Choroid plexus epithelial cell (primary cell): ENCODE measurements around the gene NOS3.
A peak's percentile ranks its signal among the peaks of the same experiment; 100 is the strongest.

Experiments used
- DNase-seq: peaks from one replicate; pipeline ENCODE4 v3.0.0-alpha.2; 2010; ENCODE audit warnings: low read depth
- H3K4me3 ChIP-seq: 2 replicates; pipeline ENCODE4 v1.5.1; 2011; ENCODE audit warnings: low read depth, mild to moderate bottlenecking, control low read depth, low read length, moderate library complexity
- CTCF ChIP-seq: conservative IDR thresholded peaks from 2 replicates; pipeline ENCODE4 v1.5.1; 2011; ENCODE audit warnings: low read depth, mild to moderate bottlenecking, control low read depth, inconsistent platforms, low read length, moderate library complexity

Gene NOS3

DNA sequence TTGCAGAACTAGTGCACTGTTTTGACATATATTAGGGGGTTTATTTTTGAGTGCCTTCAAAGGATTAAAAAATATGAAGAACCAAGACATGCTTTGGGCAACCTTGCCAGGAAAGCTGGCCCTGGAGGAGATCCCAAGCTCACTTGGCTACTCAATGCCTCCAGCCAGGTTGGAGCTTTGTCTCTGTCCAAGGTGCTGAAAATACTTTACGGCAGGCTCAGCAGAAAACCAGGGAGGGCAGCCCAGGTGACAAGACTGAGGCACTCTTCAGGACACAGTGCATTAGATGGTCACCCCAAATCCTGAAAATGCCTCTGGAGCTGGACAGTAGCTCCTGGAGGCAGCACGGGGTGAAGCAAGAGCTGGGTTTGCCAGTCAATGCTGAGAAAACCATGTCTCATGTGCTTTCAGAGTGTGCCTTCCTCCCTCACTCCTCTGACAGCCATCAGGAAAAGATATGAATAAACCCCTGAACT is 6.9 kb upstream of the NOS3 start:
- no peak overlapping the region for H3K4me3 ChIP-seq
- no peak for TF ChIP-seq CTCF
- peak; percentile 53 for DNase-seq

GRCh38 chr7:150986099-150986512 is 4.7 kb upstream of the NOS3 start:
- peak; percentile 71 for DNase-seq
- H3K4me3 ChIP-seq = no peak overlapping the region
- TF ChIP-seq CTCF = peak; percentile 84

DNA sequence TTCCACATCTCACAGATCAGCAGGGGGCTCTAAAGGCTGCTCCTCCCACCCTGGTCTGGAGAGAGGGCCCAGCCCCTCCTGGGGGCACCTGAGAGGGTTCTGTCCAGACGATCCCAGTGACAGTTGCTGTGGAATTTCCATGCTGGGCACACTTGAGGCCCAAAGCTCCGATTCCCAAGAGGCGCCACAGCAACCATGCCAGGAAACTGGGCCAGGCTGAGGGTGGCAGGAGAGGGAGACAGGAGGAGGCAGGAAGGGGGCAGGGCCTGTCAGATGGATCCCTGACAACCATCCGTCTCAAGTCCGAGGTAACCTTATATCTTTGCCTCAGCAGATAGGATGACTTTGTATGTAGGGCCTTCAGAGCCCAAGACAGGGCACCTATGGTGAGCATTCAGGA is 4.3 kb upstream of the NOS3 start:
- DNase-seq = no peak
- no peak for TF ChIP-seq CTCF

DNA sequence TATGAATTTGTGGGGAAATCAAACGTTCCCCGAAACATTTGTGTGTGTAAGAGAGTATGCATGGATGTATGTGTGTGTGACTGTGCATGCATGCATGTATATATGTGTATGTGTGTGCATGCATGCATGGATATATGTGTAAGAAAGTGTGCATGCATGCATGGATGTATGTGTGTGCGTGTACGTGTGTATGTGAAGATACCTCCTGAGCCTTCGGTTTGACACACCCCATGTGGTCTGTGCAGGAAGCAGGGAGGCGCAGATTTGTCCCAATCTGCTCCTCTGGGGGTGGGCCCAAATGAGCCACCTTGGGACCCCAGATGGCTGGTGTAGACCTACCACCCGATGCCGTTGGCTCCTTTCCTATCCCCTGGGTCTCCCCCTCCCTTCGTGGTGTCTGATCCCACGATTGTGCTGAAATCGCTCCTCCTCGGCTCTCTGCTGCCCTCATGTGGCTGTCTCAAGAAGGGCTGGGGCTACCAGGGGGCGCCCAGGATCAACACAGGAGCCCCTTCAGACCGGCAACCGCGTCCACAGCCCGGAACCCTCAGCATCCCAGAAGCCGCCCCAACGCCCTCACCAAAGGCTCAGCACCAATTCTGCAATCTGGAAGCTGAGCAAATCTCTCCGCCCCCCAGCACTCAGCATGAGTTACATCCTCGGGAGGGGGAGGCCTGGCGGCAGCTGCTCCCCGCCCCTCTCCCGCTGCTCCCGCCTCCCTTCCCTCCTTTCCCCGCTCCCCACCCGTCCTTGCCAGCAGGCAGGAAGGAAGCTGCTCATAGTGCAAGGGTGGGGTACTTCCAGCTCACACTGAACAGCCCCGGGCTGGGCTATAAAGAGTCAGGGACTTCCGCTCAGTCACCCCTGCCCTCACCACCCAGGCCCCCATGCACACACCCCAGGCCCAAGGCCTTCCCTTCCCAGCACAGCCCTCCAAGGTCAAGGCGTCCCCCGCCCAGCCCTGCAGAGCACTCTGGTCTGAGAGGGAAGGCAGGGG is 2.3 kb upstream of the NOS3 start:
- DNase-seq = peak; percentile 44
- no peak overlapping the region for H3K4me3 ChIP-seq
- peak; percentile 83 for TF ChIP-seq CTCF

More for the DNA sequence above, 4.3 kb upstream of the NOS3 start:
- no peak overlapping the region for H3K4me3 ChIP-seq

- TF ChIP-seq CTCF = no peak
- no peak overlapping the region for H3K4me3 ChIP-seq
- no peak for DNase-seq
Observed at GRCh38 chr7:150989456-150989855, 1.4 kb upstream of the NOS3 start.

DNA sequence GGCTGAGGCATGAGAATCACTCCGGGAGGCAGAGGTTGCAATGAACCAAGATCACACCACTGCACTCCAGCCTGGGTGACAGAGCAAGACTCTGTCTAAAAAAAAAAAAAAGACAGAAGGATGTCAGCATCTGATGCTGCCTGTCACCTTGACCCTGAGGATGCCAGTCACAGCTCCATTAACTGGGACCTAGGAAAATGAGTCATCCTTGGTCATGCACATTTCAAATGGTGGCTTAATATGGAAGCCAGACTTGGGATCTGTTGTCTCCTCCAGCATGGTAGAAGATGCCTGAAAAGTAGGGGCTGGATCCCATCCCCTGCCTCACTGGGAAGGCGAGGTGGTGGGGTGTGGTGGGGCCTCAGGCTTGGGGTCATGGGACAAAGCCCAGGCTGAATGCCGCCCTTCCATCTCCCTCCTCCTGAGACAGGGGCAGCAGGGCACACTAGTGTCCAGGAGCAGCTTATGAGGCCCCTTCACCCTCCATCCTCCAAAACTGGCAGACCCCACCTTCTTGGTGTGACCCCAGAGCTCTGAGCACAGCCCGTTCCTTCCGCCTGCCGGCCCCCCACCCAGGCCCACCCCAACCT is 1.3 kb downstream of the NOS3 start:
- H3K4me3 ChIP-seq = no peak overlapping the region
- no peak for TF ChIP-seq CTCF
- DNase-seq = no peak
